Stromal cell of bone marrow (primary cell): Measurements from ENCODE around the gene SNAPC5.
"Not testable (repeated sequence)": the region's sequence is repeated elsewhere in the genome, so short reads cannot be mapped to it uniquely, and the experiment has no call there.

Experiments
- DNase-seq: peaks from one replicate; pipeline ENCODE4 v3.0.0-alpha.2; 2012; ENCODE audit warnings: low read depth

SNAPC5 gene, protein sequence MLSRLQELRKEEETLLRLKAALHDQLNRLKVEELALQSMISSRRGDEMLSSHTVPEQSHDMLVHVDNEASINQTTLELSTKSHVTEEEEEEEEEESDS

GRCh38 chr15:66497502-66498455, at the start of gene SNAPC5:
Gene SNAPC5, minus strand, starts transcription at chr15:66497762. Its CDS starts 31 bp downstream, at chr15:66497731.
- peak; percentile 88 for DNase-seq

GRCh38 chr15:66545255-66545654, 47.7 kb upstream of the SNAPC5 start:
- DNase-seq, result no peak

GRCh38 chr15:66542896-66543295, 45.3 kb upstream of the SNAPC5 start:
- DNase-seq, result no peak

- DNase-seq, result no peak
These were observed 37.5 kb upstream of the SNAPC5 start for GRCh38 chr15:66535056-66535455.

GRCh38 chr15:66524838-66525237, 27.3 kb upstream of the SNAPC5 start:
- no peak for DNase-seq

DNA sequence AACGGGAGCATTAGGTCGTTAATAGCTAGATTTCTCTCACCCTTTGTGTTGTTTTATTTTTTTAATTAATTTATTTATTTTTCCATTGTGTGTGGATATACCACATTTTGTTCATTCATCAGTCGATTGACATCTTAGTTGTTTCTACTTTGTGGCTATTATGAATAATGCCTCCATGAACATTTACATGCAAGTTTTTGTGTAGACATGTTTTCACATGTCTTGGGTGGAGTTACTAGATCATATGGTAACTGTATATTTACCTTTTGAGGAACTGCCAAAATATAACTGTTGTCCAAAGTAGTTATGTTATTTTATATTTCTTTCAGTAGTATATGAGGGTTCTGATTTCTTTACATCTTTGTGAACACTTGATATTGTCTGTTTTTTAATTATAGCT, 26.4 kb upstream of the SNAPC5 start:
- DNase-seq, result no peak

DNA sequence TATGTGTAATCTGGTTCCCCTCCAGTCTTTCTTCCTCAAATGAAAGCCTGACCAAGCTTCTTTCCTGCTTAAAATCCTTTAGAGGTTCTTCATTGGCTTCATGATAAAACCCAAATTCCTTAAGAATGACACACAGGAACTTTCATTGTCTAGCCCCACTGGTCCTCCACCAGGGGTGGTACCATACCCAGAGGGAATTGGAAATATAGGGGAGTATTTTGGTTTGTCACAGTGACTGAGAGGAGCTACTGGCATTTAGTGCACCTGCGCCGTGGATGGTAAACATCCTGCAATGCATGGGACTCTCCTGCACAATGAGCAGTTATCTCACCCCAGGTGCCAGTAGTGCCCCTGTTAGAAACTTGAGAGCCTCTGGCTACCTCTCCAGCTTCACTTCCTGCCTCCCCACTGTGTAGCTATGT, 18.4 kb upstream of the SNAPC5 start:
- DNase-seq, result no peak

DNA sequence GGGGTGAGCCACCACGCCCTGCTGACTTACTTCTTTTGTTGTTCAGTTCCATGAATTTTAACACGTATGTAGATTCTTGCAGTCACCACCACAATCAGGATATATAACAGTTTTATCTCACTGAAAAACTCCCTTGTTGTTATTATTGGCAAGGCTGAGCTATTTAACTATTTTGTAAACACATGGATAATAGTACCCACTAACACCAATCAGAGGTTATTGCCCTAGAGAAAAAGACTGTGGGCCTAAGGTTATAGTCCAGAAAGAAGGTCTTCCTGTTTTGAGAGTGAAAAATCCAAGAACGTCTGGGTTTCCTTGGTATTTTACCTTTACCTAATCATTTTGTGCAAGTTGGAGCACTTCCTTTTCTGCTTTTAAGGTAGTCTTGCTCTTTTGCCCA, 17.0 kb upstream of the SNAPC5 start:
- DNase-seq, result no peak

DNA sequence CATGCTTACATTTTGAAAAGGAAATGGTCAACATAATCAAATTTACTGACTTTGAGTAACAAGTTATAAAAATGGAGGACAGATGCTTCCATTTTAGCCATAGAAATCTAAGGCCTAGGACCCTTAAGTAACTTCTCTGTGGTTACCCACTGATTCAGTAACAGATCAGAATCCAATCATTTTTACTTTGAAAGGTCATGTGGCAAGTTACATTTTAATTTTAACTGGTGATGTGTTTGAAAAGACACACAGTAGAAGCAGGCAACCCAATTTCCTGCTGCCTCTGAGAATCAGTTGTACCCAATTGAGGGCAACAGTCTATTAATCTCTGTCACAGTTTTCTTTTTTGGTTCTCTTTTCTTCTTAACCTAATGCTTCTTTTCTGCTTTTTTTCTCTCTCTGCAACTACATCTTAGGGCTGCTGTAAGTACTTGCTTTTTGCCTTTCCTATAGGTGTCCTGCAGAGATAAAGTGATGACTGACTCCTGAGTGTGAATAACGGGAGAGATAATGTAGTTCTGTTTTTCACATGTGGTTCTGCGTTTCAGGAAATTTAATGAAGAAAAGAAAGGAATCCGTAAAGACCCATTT, 10.8 kb upstream of the SNAPC5 start:
- no peak for DNase-seq

DNA sequence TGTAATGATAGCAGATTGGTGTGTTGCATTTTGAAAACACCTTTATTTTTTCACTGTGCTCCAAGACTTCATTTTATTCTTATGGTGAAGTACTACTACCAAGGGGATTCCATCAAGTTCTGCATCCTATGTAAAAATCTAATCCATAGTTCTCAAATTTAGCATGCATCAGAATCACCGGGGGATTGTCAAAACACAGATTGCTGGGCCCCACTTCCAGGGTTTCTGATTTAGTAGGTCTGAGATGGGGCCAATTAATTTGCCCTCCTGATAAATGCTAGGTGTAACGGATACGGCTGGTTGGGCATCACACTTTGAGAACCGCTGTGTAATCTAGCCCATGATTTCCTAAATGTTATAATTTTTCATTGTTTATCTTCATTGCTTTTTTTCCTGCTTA, 8.3 kb upstream of the SNAPC5 start:
- no peak for DNase-seq

DNA sequence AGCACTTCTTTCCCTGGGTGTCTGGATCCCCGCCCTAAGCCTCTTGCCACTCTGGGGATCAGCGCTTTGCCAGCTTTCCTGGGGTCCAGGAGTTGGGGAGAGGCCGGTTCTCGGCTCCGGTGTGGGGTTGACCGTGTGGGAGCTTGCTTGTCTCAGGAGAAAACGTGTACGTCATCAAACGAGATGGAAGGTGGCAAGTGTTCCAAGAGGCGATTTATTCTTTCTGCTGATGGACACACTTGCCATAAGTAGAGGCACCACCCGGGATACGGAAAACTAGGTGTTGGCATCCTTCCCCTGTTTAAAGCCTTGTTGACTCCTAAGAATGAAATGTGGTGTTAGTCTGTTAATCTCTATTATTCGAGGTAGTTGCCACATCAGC, 7.9 kb upstream of the SNAPC5 start:
- DNase-seq, result no peak

GRCh38 chr15:66504563-66505429, 7.2 kb upstream of the SNAPC5 start, which contains the start of the genes RPL4 and ZWILCH:
Gene RPL4, minus strand, starts transcription at chr15:66504855. Its CDS starts 65 bp downstream, at chr15:66504790.
Gene ZWILCH, plus strand, starts transcription at chr15:66505326. Its CDS starts 13 bp downstream, at chr15:66505339.
- DNase-seq, result peak; percentile 74

- DNase-seq, result no peak
These were observed 6.4 kb upstream of the SNAPC5 start for GRCh38 chr15:66503780-66504562.

DNA sequence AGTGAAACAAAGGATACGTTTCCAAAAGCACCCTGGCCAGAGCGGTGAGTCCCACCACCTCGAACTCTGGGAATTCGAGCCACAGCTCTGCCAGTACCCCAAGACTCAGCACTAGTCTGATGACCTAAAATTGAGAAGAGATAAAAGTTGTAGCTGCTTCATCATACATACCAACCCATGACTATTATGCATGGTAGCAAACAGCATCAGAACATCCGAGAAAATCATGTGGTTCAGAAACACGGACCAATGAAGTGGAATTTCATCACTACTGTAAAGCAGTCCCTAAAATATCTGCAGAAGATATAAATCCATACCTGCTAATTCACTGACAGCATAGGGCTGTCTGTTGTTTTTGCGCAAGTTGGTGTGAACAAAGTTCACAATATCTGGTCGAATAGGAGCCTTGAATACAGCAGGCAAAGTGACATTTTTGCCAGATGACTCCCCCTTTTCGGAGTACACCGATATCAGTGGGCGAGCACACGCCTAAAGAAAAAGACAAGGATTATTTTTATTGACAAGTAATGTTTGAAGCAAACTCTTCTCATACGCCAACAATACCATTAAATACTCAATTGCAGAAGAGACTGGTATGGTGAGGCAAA, 5.6 kb upstream of the SNAPC5 start:
- not testable (repeated sequence) for DNase-seq

- no peak for DNase-seq
These were observed 4.9 kb upstream of the SNAPC5 start for GRCh38 chr15:66502491-66502890.

- DNase-seq, result not testable (repeated sequence)
These were observed 2.8 kb upstream of the SNAPC5 start for GRCh38 chr15:66500346-66500745.

DNA sequence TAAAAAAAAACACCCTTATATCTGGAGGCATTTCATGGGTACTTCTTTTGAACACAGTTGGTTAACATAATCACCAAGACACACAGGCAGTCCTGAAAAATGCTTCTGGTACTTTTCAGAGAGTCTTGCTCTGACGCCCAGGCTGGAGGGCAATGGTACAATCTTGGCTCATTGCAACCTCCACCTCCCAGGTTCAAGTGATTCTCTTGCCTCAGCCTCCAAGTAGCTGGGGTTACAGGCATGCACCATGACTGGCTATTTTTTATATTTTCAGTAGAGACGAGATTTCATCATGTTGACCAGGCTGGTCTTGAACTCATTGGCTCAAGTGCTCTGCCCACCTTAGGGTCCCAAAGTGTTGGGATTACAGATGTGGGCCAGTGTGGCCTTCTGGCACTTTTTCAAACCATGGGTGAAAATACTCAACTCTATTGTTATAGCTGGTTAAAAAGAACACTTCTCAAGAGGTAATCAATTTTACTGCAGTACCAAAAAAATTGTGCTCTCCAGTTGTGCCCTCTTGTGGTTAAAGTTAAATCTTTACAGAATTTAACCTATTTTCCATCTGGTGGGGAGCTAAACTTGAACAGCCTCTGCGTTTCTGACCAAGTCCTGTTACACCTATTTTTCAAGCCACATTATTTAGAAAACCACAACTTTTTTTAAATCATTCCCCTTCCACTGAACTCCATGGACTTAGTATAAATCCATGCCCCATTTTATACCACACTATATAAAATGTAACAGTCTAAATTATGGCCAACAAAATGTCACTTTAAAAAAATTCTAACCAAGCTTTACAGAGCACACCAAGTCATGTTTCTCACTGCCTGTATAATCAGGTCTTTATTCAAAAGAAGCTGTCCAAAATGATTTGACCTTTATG, 1.2 kb upstream of the SNAPC5 start:
- peak; percentile 13 for DNase-seq

- no peak for DNase-seq
These were observed 536 bp downstream of the SNAPC5 start for GRCh38 chr15:66496951-66497501.

GRCh38 chr15:66494262-66494661, 3.3 kb downstream of the SNAPC5 start:
- no peak for DNase-seq
